ENCODE data around the gene CDC5L.
"Not testable (repeated sequence)": the region's sequence is repeated elsewhere in the genome, so short reads cannot be mapped to it uniquely, and the experiment has no call there.

The CDC5L gene

GRCh38 chr6:44422531-44422930 lies 35.0 kb downstream of the CDC5L start:
- no peak for DNase-seq

- no peak for DNase-seq
These were observed 35.8 kb downstream of the CDC5L start for GRCh38 chr6:44423306-44423705.

GRCh38 chr6:44425951-44426350 lies 38.4 kb downstream of the CDC5L start:
- DNase-seq: no peak

- no peak for DNase-seq
These were observed 41.2 kb downstream of the CDC5L start for GRCh38 chr6:44428682-44429081.

- no peak for DNase-seq
These were observed 42.8 kb downstream of the CDC5L start for GRCh38 chr6:44430326-44430725.

- no peak for DNase-seq
These were observed 43.7 kb downstream of the CDC5L start for GRCh38 chr6:44431118-44431725.

GRCh38 chr6:44432227-44432626 lies 44.7 kb downstream of the CDC5L start:
- DNase-seq: no peak

- DNase-seq: no peak
These were observed 45.2 kb downstream of the CDC5L start for GRCh38 chr6:44432726-44433125.

GRCh38 chr6:44435500-44435899 lies 48.0 kb downstream of the CDC5L start:
- no peak for DNase-seq

- no peak for DNase-seq
These were observed 51.3 kb downstream of the CDC5L start for GRCh38 chr6:44438827-44439226.

- DNase-seq: no peak
These were observed 52.0 kb downstream of the CDC5L start for GRCh38 chr6:44439270-44440045.

GRCh38 chr6:44441091-44441855 lies 53.8 kb downstream of the CDC5L start:
- DNase-seq: no peak

- DNase-seq: no peak
These were observed 54.7 kb downstream of the CDC5L start for GRCh38 chr6:44442236-44442635.

GRCh38 chr6:44442833-44443444 lies 55.4 kb downstream of the CDC5L start:
- no peak for DNase-seq

- no peak for DNase-seq
These were observed 57.3 kb downstream of the CDC5L start for GRCh38 chr6:44444853-44445252.

GRCh38 chr6:44446626-44447300 lies 59.3 kb downstream of the CDC5L start:
- DNase-seq: no peak

GRCh38 chr6:44449181-44449580 lies 61.7 kb downstream of the CDC5L start:
- not testable (repeated sequence) for DNase-seq

GRCh38 chr6:44451803-44452695 lies 64.5 kb downstream of the CDC5L start:
- DNase-seq: no peak

- DNase-seq: no peak
These were observed 65.2 kb downstream of the CDC5L start for GRCh38 chr6:44452725-44453124.

GRCh38 chr6:44453146-44453545 lies 65.6 kb downstream of the CDC5L start:
- no peak for DNase-seq

- no peak for DNase-seq
These were observed 66.7 kb downstream of the CDC5L start for GRCh38 chr6:44454198-44454597.
